PC-3 (cell line): Measurements from ENCODE around the gene UFD1. TPM values are rescaled to one million over a fixed set of nuclear protein-coding genes. Genes with fewer than 3 reads are reported as not detected.

Experiments
- ATAC-seq: fragments of 200-7000 bp; cut with Tn5 transposase; 2 replicates; pipeline ENCODE4 v1.9.1; 2020; ENCODE audit warnings: mild to moderate bottlenecking, moderate library complexity
- BruUV-seq: library from RNA; stranded (reverse); fragments of 400-500 nt; replicated peaks from 2 replicates; lab custom pipeline; 2021; lab: Mats Ljungman, UMichigan
- CTCF ChIA-PET: fragments of 300-600 bp; sonication (Branson Sonifier 250); formaldehyde crosslinking; loops from one replicate; lab custom pipeline; 2022; ENCODE audit warnings: antibody characterized with exemption; lab: Charles Lee
- POLR2A ChIA-PET: fragments of 300-600 bp; sonication (Branson Sonifier 250); formaldehyde crosslinking; loops from one replicate; lab custom pipeline; 2022; ENCODE audit warnings: antibody characterized with exemption; ENCODE audit not compliant: unreplicated experiment; lab: Charles Lee
- DNase-seq: peaks from one replicate; pipeline ENCODE4 v3.0.0-alpha.2; 2015
- H2AFZ ChIP-seq: fragments of 300-600 bp; sonication (generic); 2 replicates; pipeline ENCODE4 v1.6.0; 2016; ENCODE audit warnings: antibody characterized with exemption, low read length
- H3F3A ChIP-seq: fragments of 300-600 bp; sonication (generic); one replicate; pipeline ENCODE4 v1.6.0; 2017; ENCODE audit warnings: antibody characterized with exemption, low read length, control low read depth, mild to moderate bottlenecking; ENCODE audit not compliant: unreplicated experiment
- H3K27ac ChIP-seq: fragments of 300-600 bp; sonication (generic); 2 replicates; pipeline ENCODE4 v1.5.1; 2016; ENCODE audit warnings: mild to moderate bottlenecking, low read length
- H3K27me3 ChIP-seq: fragments of 300-600 bp; sonication (generic); 2 replicates; pipeline ENCODE4 v1.6.1; 2016; ENCODE audit warnings: low read length, mixed read lengths
- H3K36me3 ChIP-seq: fragments of 300-600 bp; sonication (generic); 2 replicates; pipeline ENCODE4 v1.6.1; 2016; ENCODE audit warnings: low read depth, mixed run types, low read length, mixed read lengths
- H3K4me1 ChIP-seq: fragments of 300-600 bp; sonication (generic); 2 replicates; pipeline ENCODE4 v1.5.1; 2016; ENCODE audit warnings: low read length; ENCODE audit not compliant: insufficient read depth
- H3K4me2 ChIP-seq: fragments of 300-600 bp; sonication (generic); 2 replicates; pipeline ENCODE4 v1.6.0; 2016; ENCODE audit warnings: low read length
- H3K4me3 ChIP-seq: fragments of 300-600 bp; sonication (generic); 2 replicates; pipeline ENCODE4 v1.5.1; 2016; ENCODE audit warnings: mild to moderate bottlenecking, low read length, mixed read lengths
- H3K79me2 ChIP-seq: fragments of 300-600 bp; sonication (generic); 2 replicates; pipeline ENCODE4 v1.6.1; 2017; ENCODE audit warnings: low read length, mixed read lengths
- H3K9ac ChIP-seq: fragments of 300-600 bp; sonication (generic); 2 replicates; pipeline ENCODE4 v1.6.0; 2016; ENCODE audit warnings: mild to moderate bottlenecking, low read length
- H3K9me2 ChIP-seq: fragments of 300-600 bp; sonication (generic); replicated peaks from 2 replicates; pipeline ENCODE4 v1.6.1; 2016; ENCODE audit warnings: mixed run types, low read length, mixed read lengths
- H3K9me3 ChIP-seq: fragments of 300-600 bp; sonication (generic); 2 replicates; pipeline ENCODE4 v1.6.1; 2016; ENCODE audit warnings: low read length, mixed read lengths
- H4K20me1 ChIP-seq: fragments of 300-600 bp; sonication (generic); 2 replicates; pipeline ENCODE4 v1.6.1; 2016; ENCODE audit warnings: low read length, mixed read lengths
- CTCF ChIP-seq: fragments of 300-600 bp; sonication (generic); conservative IDR thresholded peaks from 2 replicates; pipeline ENCODE4 v1.5.1; 2017; ENCODE audit warnings: antibody characterized with exemption, low read depth, mild to moderate bottlenecking, low read length
- EZH2 ChIP-seq: fragments of 300-600 bp; sonication (generic); IDR thresholded peaks from one replicate; pipeline ENCODE4 v1.6.1; 2017; ENCODE audit warnings: antibody characterized with exemption, mild to moderate bottlenecking, low read length; ENCODE audit not compliant: unreplicated experiment
- EZH2phosphoT487 ChIP-seq: fragments of 300-600 bp; sonication (generic); IDR thresholded peaks from 2 replicates; pipeline ENCODE4 v1.6.1; 2018; ENCODE audit warnings: mild to moderate bottlenecking, antibody characterized with exemption, low read length, borderline replicate concordance
- intact Hi-C: fragments of 100-400 bp; cut with micrococcal nuclease; formaldehyde crosslinking; loops from 2 replicates; pipeline ENCODE4 v1.9.0; 2023
- total RNA-seq: library from RNA; depleted of rRNA; stranded (reverse); fragments of >200 nt; gene quantifications from 2 replicates; pipeline ENCODE4 v1.2.3, GENCODE V29; 2014

The UFD1 gene
- total RNA-seq, 1 experiment from 2014 or later: 92.6 TPM

DNA sequence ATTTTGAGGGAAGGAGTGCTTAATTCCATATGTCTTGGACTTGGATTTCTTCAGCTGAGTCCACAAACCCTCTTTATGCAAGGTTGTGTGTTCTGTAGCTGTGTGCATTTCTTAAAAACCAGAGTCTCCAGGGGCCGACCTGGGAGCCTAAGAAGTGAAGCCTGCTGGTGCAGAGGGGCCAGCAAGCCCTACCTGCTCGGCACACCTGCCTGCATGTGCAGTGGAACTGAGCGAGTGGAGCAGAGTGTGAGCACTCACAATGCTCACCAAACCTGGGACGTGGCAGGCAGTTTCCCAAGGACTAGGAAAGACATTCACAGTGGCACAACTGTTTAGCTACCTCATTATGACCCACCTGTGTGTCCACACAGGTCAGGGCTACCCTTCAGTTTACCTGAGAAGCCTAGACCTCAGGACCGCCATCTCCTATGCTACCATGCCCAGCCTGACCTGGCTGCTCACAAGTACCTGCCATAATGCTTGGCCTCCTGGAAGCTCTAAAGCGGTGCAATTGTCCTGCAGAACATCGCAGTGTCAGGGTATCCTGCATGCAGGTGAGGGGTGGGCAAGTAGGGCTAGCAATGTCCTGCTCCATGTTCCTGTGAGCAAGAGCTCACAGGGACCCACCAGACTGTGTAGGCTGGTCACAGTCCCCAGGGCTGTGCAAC lies 35.3 kb downstream of the UFD1 start:
- Histone ChIP-seq H3K9me3 (no peaks in the 10 kb centered on the region), H3K27me3 (no peaks in the 10 kb centered on the region), H3K36me3 (no peaks in the 10 kb centered on the region; the same call in 1 of the 2 replicates), H3K4me1 (peaks cover 12% of the 10 kb centered on the region), H3K4me2 (no peak overlapping the region), H3K27ac (no peak overlapping the region), H4K20me1 (no peaks in the 10 kb centered on the region), H3K79me2 (peaks cover 57% of the 10 kb centered on the region), H2AFZ (no peak overlapping the region), H3K4me3 (no peak overlapping the region), H3K9ac (no peak overlapping the region), H3K9me2 (no peaks in the 10 kb centered on the region), H3F3A (no peaks in the 10 kb centered on the region)
- BruUV-seq: no TSS peak
- ATAC-seq: no peak
- intact Hi-C loops: no loop called here
- no peak for TF ChIP-seq EZH2phosphoT487
- no peak for TF ChIP-seq CTCF
- TF ChIP-seq EZH2: no peak
- POLR2A ChIA-PET: interaction anchor here (0.5 kb wide), 1 partner anchor 20 kb away, joined by 4 read pairs; no protein-coding TSS in a partner anchor
- CTCF ChIA-PET: no interaction called here
- DNase-seq: no peak

GRCh38 chr22:19442166-19442565 lies 36.8 kb downstream of the UFD1 start:
- TF ChIP-seq EZH2phosphoT487 (no peak), CTCF (no peak), EZH2 (no peak)
- Histone ChIP-seq H3K9me2 (no peaks in the 10 kb centered on the region), H3K27me3 (no peaks in the 10 kb centered on the region), H3K4me1 (peaks cover 6% of the 10 kb centered on the region), H4K20me1 (no peaks in the 10 kb centered on the region), H3K4me3 (no peak overlapping the region), H3K36me3 (no peaks in the 10 kb centered on the region; the same call in 1 of the 2 replicates), H3K79me2 (peaks cover 56% of the 10 kb centered on the region), H3F3A (no peaks in the 10 kb centered on the region), H3K9ac (no peak overlapping the region), H2AFZ (no peak overlapping the region), H3K27ac (no peak overlapping the region), H3K9me3 (no peaks in the 10 kb centered on the region), H3K4me2 (no peak overlapping the region)
- POLR2A ChIA-PET: no interaction called here
- ATAC-seq: no peak
- no TSS peak for BruUV-seq
- intact Hi-C loops: no loop called here
- no peak for DNase-seq
- CTCF ChIA-PET: no interaction called here

- no peak overlapping the region for H3K27ac ChIP-seq
- no peaks in the 10 kb centered on the region for H4K20me1 ChIP-seq
- no peak for ATAC-seq
- H3K4me2 ChIP-seq: no peak overlapping the region
- H3K4me3 ChIP-seq: no peak overlapping the region
- TF ChIP-seq EZH2phosphoT487 (no peak), CTCF (no peak), EZH2 (no peak)
- no peak overlapping the region for H3K9ac ChIP-seq
- H3F3A ChIP-seq: no peaks in the 10 kb centered on the region
- intact Hi-C loops: no loop called here
- BruUV-seq: no TSS peak
- H3K27me3 ChIP-seq: no peaks in the 10 kb centered on the region
- ChIA-PET CTCF (no interaction called here), POLR2A (no interaction called here)
- H3K36me3 ChIP-seq: no peaks in the 10 kb centered on the region; the same call in 1 of the 2 replicates
- DNase-seq: no peak
- H3K9me3 ChIP-seq: no peaks in the 10 kb centered on the region
- peaks cover 41% of the 10 kb centered on the region for H3K79me2 ChIP-seq
- H3K9me2 ChIP-seq: no peaks in the 10 kb centered on the region
- no peak overlapping the region for H2AFZ ChIP-seq
- H3K4me1 ChIP-seq: no peaks in the 10 kb centered on the region
Observed at GRCh38 chr22:19440411-19441195, 38.4 kb downstream of the UFD1 start.
